HepG2 (cell line): ENCODE data around the gene FBF1. TPM values are rescaled to one million over a fixed set of nuclear protein-coding genes. Genes with fewer than 3 reads are reported as not detected.

ENCODE experiments used
- ATF7 ChIP-seq, 2 experiments: fragments of 450-650 bp in 1 of 2; sonication (generic) in 1 of 2; formaldehyde crosslinking in 1 of 2; IDR thresholded peaks; 2 replicates each; pipeline versions ENCODE4 v1.4.0 to v1.6.1; 2016 to 2020; ENCODE audit warnings: antibody characterized with exemption in 1 of 2, mild to moderate bottlenecking in 1 of 2, missing genetic modification reagents in 1 of 2
- BRF2 ChIP-seq: sonication (generic); formaldehyde crosslinking; IDR thresholded peaks from 2 replicates; pipeline ENCODE4 v1.8.1; 2022; ENCODE audit warnings: mild to moderate bottlenecking, missing genetic modification reagents
- CBX2 ChIP-seq, 2 experiments: fragments of 200-600 bp in 1 of 2; sonication (generic); formaldehyde crosslinking in 1 of 2; IDR thresholded peaks; 2 replicates each; pipeline versions ENCODE4 v1.7.0 to v1.8.1; 2018 to 2022; ENCODE audit warnings: low read depth in 2 of 2, low read length in 1 of 2, mild to moderate bottlenecking in 1 of 2, missing genetic modification reagents in 1 of 2
- CC2D1A ChIP-seq: sonication (generic); formaldehyde crosslinking; IDR thresholded peaks from 2 replicates; pipeline ENCODE4 v1.8.1; 2023; ENCODE audit warnings: mild to moderate bottlenecking, missing genetic modification reagents
- CEBPG ChIP-seq: IDR thresholded peaks from 2 replicates; pipeline ENCODE4 v1.6.1; 2016
- CREB1 ChIP-seq, 2 experiments: fragments of 450-650 bp in 1 of 2; IDR thresholded peaks; 2 replicates each; pipeline ENCODE4 v1.6.1; 2016 to 2017; ENCODE audit warnings: control low read depth in 1 of 2, mild to moderate bottlenecking in 1 of 2, missing compliant biosample characterization in 1 of 2, missing genetic modification characterization in 1 of 2
- FOXM1 ChIP-seq: sonication (generic); formaldehyde crosslinking; IDR thresholded peaks from 2 replicates; pipeline ENCODE4 v1.5.0; 2020; ENCODE audit warnings: missing genetic modification reagents
- GFI1 ChIP-seq: sonication (generic); formaldehyde crosslinking; IDR thresholded peaks from 2 replicates; pipeline ENCODE4 v1.5.0; 2020; ENCODE audit warnings: missing genetic modification reagents, mild to moderate bottlenecking, borderline replicate concordance
- LCORL ChIP-seq, 2 experiments: fragments of 450-650 bp in 1 of 2; sonication (generic) in 1 of 2; formaldehyde crosslinking in 1 of 2; IDR thresholded peaks; 2 replicates each; pipeline versions ENCODE4 v1.5.0 to v1.6.1; 2017 to 2020; ENCODE audit warnings: antibody characterized with exemption in 1 of 2, missing genetic modification reagents in 1 of 2
- MYC ChIP-seq: sonication (generic); formaldehyde crosslinking; IDR thresholded peaks from 2 replicates; pipeline ENCODE4 v1.9.0; 2021; ENCODE audit warnings: missing genetic modification reagents, borderline replicate concordance
- PTBP1 ChIP-seq: fragments of 200-400 bp; formaldehyde crosslinking; IDR thresholded peaks from 2 replicates; pipeline ENCODE4 v1.6.1; 2018; ENCODE audit warnings: low read length, low read depth; ENCODE audit not compliant: poor library complexity, severe bottlenecking
- SRSF1 ChIP-seq: fragments of 200-400 bp; formaldehyde crosslinking; optimal IDR thresholded peaks from 2 replicates; pipeline ENCODE3; 2017; ENCODE audit warnings: mild to moderate bottlenecking, low read depth, low read length, moderate library complexity
- TCF12 ChIP-seq, 2 experiments: fragments of 450-650 bp in 1 of 2; sonication (generic) in 1 of 2; formaldehyde crosslinking in 1 of 2; IDR thresholded peaks; 2 replicates each; pipeline versions ENCODE4 v1.6.1 to v1.8.0; 2017 to 2022; ENCODE audit warnings: antibody characterized with exemption in 1 of 2, mild to moderate bottlenecking in 1 of 2, missing genetic modification reagents in 1 of 2, moderate library complexity in 1 of 2
- TEAD3 ChIP-seq: optimal IDR thresholded peaks from 2 replicates; pipeline ENCODE3; 2016; ENCODE audit warnings: borderline replicate concordance
- ZBTB43 ChIP-seq: sonication (generic); formaldehyde crosslinking; conservative IDR thresholded peaks from 2 replicates; pipeline ENCODE4 v1.4.0; 2020; ENCODE audit warnings: missing genetic modification reagents
- ZC3H4 ChIP-seq: sonication (generic); formaldehyde crosslinking; IDR thresholded peaks from 2 replicates; pipeline ENCODE4 v1.4.0; 2020; ENCODE audit warnings: missing genetic modification reagents, borderline replicate concordance
- ZNF468 ChIP-seq: sonication (generic); formaldehyde crosslinking; IDR thresholded peaks from 2 replicates; pipeline ENCODE4 v1.8.0; 2022; ENCODE audit warnings: mild to moderate bottlenecking, moderate library complexity, missing genetic modification reagents
- ZNF512 ChIP-seq: sonication (generic); formaldehyde crosslinking; IDR thresholded peaks from 2 replicates; pipeline ENCODE4 v1.4.0; 2020; ENCODE audit warnings: mild to moderate bottlenecking, missing genetic modification reagents
- ZNF644 ChIP-seq: IDR thresholded peaks from 2 replicates; pipeline ENCODE4 v1.6.1; 2016; ENCODE audit warnings: low read depth
- ZNF749 ChIP-seq: sonication (generic); formaldehyde crosslinking; IDR thresholded peaks from 2 replicates; pipeline ENCODE4 v1.8.0; 2022; ENCODE audit warnings: mild to moderate bottlenecking, missing genetic modification reagents, moderate library complexity, borderline replicate concordance
- ZNF773 ChIP-seq: sonication (generic); formaldehyde crosslinking; IDR thresholded peaks from 2 replicates; pipeline ENCODE4 v1.4.0; 2020; ENCODE audit warnings: missing genetic modification reagents, borderline replicate concordance
- ZNF879 ChIP-seq: sonication (generic); formaldehyde crosslinking; IDR thresholded peaks from 2 replicates; pipeline ENCODE4 v1.8.1; 2023; ENCODE audit warnings: missing genetic modification reagents
- polyA plus RNA-seq, 8 experiments: library from polyadenylated mRNA; depleted of rRNA in 3 of 8; stranded (reverse) in 7 of 8; unstranded in 1 of 8; fragments of >200 nt; fragmentation: Illumina TruSeq in 4 of 8; extraction: Trizol in 4 of 8; gene quantifications; 2 replicates each; pipeline versions ENCODE4 v1.2.1 to v1.2.3, GENCODE V29; 2011 to 2016; ENCODE audit warnings: low read depth in 4 of 8, missing spikeins in 1 of 8, mixed read lengths in 1 of 8; ENCODE audit not compliant: insufficient read depth in 1 of 8
- total RNA-seq, 5 experiments: library from RNA; depleted of rRNA; stranded (reverse); fragments of >200 nt; fragmentation: Illumina TruSeq; extraction: Trizol; gene quantifications; 2 replicates each; pipeline ENCODE4 v1.2.3, GENCODE V29; 2016; ENCODE audit warnings: low read depth in 1 of 5

The FBF1 gene
- total and polyA plus RNA-seq, 2 of the 13 experiments (the other 11 are each of a cell fraction or from before 2014, with no cell fraction given): 2.4 to 8.1 TPM

GRCh38 chr17:75891605-75892555 is 49.0 kb downstream of the FBF1 start (continued):
- TF ChIP-seq TCF12 (IDR thresholded peaks at IDR 0.05): no peak
- TF ChIP-seq TCF12 (CRISPR knock-in tag; IDR thresholded peaks at IDR 0.05): peak; percentile 15; the same call in 1 of the 2 replicates
- no peak for TF ChIP-seq ZNF468
- TF ChIP-seq PTBP1: no peak
- TF ChIP-seq ZNF512: no peak
- TF ChIP-seq LCORL (IDR thresholded peaks at IDR 0.05): no peak
- peak; percentile 89 for TF ChIP-seq LCORL (CRISPR knock-in tag; IDR thresholded peaks at IDR 0.05)
- TF ChIP-seq CREB1 (IDR thresholded peaks at IDR 0.05): no peak
- no peak; the same call in 1 of the 2 replicates for TF ChIP-seq CREB1 (CRISPR knock-in tag; IDR thresholded peaks at IDR 0.05)
- TF ChIP-seq ZNF644: 0 out of 2 replicates have a peak, but pooled peaks have one; percentile 19
- no peak; the same call in 1 of the 2 replicates for TF ChIP-seq BRF2
- no peak for TF ChIP-seq CC2D1A (CRISPR knock-in tag)
- TF ChIP-seq ZC3H4: 0 out of 2 replicates have a peak, but pooled peaks have one; percentile 15
- no peak for TF ChIP-seq CBX2 (IDR thresholded peaks at IDR 0.05; ENCODE audit: low read depth, low read length)
- 0 out of 2 replicates have a peak, but pooled peaks have one; percentile 54 for TF ChIP-seq CBX2 (CRISPR knock-in tag; IDR thresholded peaks at IDR 0.05; ENCODE audit: low read depth)
- peak; percentile 39 for TF ChIP-seq TEAD3
- peak; percentile 72 for TF ChIP-seq MYC
- TF ChIP-seq ZNF879 (CRISPR knock-in tag): no peak; the same call in 1 of the 2 replicates
- TF ChIP-seq ZNF773: 0 out of 2 replicates have a peak, but pooled peaks have one; percentile 40
- TF ChIP-seq SRSF1: no peak
- no peak for TF ChIP-seq ATF7 (IDR thresholded peaks at IDR 0.05)
- no peak for TF ChIP-seq ATF7 (CRISPR knock-in tag; IDR thresholded peaks at IDR 0.05)
- peak; percentile 83; the same call in 1 of the 2 replicates for TF ChIP-seq GFI1 (CRISPR knock-in tag)
- TF ChIP-seq ZNF749 (CRISPR knock-in tag): no peak; the same call in 1 of the 2 replicates
- peak; percentile 94 for TF ChIP-seq ZBTB43
- TF ChIP-seq FOXM1: no peak
- no peak for TF ChIP-seq CEBPG (CRISPR knock-in tag)
